NCI-H2196 (cell line): ENCODE results near the gene RBM27.
"Not testable (repeated sequence)": the region's sequence is repeated elsewhere in the genome, so short reads cannot be mapped to it uniquely, and the experiment has no call there.

Experiments used
- DNase-seq: peaks from one replicate; lab custom pipeline; 2025; ENCODE audit not compliant: unreplicated experiment; lab: John Stamatoyannopoulos, UW

The RBM27 gene, protein sequence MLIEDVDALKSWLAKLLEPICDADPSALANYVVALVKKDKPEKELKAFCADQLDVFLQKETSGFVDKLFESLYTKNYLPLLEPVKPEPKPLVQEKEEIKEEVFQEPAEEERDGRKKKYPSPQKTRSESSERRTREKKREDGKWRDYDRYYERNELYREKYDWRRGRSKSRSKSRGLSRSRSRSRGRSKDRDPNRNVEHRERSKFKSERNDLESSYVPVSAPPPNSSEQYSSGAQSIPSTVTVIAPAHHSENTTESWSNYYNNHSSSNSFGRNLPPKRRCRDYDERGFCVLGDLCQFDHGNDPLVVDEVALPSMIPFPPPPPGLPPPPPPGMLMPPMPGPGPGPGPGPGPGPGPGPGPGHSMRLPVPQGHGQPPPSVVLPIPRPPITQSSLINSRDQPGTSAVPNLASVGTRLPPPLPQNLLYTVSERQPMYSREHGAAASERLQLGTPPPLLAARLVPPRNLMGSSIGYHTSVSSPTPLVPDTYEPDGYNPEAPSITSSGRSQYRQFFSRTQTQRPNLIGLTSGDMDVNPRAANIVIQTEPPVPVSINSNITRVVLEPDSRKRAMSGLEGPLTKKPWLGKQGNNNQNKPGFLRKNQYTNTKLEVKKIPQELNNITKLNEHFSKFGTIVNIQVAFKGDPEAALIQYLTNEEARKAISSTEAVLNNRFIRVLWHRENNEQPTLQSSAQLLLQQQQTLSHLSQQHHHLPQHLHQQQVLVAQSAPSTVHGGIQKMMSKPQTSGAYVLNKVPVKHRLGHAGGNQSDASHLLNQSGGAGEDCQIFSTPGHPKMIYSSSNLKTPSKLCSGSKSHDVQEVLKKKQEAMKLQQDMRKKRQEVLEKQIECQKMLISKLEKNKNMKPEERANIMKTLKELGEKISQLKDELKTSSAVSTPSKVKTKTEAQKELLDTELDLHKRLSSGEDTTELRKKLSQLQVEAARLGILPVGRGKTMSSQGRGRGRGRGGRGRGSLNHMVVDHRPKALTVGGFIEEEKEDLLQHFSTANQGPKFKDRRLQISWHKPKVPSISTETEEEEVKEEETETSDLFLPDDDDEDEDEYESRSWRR

DNA sequence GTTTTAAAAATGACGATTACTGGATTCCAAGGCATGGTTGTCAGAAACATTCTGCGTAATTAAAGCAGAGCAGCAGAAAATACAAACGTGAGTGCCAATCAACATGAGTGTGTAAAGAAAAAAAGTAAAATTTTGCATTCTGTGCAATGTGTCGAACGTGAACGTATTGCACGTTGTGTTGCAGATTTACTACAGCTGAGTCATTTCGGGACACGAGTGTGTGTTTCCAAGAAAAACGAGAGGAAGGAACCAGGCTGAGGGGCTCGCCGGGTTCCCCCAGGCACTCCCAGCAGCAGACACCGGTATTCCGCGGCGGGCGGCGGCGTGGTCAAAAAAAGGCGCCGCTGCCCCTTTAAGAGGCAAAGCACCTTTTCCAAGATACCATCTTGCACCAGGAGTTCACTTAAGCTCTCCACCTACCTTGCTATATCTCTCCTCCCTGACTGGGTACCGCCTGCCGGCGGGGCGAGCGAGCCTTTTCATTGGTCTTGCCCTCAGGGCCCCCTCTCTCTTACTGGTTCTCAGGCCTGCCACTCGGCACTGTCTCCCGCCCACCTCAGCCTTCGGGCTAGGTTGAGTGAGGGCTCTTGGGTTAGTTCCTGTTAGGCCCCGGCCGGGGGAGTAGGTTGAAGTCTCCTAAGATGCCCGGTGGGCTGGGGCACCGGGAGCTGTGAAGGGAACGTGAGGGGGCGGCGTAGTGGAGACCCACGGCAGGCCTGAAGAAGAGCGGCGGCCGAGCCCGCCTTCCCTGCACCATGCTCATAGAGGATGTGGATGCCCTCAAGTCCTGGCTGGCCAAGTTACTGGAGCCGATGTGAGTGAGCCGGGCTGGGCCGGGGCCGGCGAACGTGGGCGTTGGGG is at the start of gene RBM27:
Gene RBM27, plus strand, starts transcription at position 595 of the 861 bp plus-strand sequence. Its CDS starts 161 bp downstream, at position 756.
- DNase-seq: peak; percentile 94

DNA sequence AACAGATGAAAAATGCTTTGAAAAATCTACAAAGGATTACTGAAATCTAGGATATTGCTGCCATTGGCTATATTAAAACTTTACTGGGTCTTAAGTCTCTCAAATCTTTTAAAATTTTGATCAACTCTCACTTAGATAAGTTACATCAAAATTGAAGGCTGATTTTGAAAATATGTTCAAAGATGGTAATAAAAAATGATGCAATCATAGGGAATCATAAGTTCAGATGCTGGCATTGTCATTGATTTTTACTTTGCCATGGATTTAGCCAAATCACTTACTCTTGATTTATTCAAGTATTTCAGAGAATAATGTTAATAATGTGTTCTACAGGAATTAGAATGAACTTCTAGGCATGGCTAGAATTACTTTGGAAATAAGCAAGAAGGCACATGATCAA is 45.1 kb upstream of the RBM27 start:
- no peak for DNase-seq

DNA sequence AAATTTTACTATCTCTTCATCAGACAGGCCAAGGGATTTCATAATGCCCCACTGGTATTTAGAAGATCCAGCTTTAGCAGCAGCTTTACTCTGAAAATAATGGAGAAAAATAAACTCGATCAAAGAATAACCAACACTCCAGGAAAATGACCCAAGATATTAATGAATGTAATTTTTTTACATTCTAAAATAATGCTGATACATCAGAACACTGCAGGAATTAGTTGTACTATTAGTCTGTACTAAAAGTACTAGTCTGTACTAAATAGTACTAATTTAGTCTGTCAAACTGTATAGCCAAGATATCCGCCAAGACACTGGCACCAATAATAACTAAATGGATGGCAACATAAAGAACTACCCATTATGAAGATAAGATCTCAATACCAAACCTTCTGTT is 39.0 kb upstream of the RBM27 start:
- DNase-seq: no peak

DNA sequence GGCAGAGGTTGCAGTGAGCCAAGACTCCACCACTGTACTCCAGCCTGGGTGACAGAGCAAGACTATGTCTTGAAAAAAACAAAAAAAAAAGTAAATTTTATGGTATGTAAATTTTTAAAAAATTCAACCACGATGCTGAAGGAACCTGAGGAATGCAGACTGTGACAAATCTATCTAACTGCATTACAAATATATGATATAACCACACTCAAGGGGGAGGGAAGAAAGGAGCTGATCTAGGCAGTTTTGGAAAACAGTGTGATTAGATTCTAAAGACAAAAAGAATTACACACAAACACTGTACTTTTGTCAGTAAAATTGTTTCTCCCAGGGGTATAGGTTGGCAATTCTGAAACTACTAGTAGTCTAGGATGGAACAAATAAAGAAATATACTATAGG is 37.9 kb upstream of the RBM27 start:
- DNase-seq: no peak

DNA sequence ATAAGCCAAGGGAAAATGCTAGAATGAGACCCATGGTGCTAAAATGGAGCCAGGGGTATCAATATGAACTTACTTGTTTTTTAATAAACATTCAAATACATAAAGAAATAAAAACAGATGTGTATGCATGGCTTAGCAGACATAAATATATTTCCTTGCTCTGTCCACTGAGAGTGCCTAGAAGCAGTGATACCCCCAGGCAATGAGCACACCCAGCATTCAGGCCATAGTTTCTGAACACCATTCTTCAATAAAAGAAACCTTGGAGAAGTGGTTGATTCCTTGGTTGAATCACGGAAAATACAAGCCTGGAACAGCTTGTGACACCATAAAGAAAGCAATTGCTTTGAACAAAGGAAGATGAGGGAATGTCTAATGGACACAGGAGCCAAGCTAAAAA is 37.5 kb upstream of the RBM27 start:
- DNase-seq: no peak

DNA sequence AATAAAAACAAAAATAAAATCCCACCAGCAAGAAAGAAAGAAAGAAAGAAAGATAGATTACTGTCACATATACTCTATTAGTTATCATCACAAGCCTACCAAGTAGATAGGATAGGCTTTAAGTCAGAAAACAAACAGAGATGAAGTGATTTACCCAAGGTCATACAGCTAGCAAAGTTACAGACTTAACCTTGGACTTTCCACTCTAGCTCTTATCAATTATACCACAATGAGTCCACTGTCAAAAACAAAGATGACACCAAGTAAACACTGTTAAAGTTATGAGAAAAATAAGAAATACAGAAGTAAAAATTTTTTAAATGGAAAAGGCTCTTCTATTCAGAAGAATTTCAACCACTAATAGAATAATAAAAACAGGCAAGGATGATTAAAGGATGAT is 34.3 kb upstream of the RBM27 start:
- no peak for DNase-seq

DNA sequence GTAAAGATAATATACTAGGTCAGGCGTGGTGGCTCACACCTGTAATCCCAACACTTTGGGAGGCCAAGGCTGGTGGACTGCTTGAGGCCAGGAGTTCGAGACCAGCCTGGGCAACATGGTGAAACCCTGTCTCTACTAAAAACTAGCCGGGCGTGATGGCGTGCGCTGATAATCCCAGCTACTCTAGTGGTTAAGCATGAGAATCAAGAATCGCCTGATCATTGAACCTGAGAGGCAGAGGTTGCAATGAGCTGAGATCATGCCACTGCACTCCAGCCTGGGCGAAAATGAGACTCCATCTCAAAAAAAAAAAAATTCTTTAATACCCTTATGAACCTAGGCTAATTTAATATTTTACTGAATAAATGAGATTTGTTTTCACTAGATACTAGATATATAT is 30.4 kb upstream of the RBM27 start:
- not testable (repeated sequence) for DNase-seq

DNA sequence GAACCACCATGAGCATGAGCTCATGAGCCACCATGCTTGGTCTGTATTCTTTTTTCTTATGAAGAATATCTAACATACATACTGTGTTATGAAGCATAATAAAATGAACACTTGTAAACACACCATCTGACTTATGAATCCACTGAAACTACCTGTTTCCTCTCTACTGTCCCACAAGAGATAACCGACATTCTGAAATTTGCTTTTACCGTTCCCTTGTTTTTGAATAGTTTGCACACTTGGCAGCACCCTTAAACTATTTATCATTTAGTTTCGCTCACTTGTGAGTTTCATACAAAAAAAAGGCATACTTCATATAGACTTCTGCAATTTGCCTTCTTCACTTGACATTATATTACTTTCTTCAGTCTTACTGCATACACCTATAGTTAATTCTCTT is 29.8 kb upstream of the RBM27 start:
- DNase-seq: no peak

DNA sequence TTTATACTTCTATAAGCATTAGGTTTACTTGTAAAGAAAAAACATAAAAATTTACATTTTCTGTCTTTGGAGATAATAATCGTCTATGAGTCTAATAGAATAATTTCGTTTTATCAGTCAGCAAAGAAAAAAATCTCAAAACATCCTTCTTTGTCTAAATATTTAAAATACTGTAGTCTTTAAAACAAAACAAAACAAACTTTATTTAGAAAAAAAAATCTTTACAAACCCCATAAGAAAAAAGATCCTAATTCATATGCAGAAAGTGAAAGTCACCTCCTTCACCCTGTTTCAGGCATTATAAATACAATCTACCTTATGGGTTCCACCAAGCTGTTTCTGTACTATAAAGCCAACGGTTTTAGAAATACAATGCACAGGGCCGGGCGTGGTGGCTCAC is 26.6 kb upstream of the RBM27 start:
- DNase-seq: no peak

DNA sequence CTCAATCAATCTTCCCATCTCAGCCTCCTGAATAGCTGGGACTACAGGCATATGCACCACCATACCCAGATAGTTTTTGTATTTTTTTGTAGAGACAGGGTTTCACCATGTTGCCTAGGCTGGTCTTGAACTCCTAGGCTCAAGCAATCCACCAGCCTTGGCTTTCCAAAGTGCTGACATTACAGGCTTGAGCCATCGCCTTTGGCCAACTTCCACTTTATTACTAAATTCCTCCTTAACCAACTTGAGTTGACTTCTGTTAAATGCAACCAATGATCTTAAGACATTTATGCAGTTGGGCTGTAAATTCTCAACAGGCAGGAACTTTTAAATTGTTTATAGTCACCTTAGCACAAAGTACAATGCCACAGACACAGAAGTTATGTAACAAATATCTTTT is 23.7 kb upstream of the RBM27 start:
- DNase-seq: no peak

DNA sequence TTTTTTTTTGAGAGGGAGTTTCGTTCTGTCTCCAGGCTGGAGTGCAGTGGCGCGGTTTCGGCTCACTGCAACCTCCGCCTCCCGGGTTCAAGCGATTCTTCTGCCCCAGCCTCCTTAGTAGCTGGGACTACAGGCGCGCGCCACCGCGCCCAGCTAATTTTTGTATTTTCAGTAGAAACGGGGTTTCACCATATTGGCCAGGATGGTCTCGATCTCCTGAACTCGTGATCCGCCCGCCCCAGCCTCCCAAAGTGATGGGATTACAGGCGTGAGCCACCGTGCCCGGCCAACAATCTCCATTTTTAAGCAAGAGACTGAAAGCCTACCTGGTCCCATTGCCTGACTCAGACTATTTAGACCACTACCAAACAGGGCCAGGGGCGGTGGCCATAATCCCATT is 20.0 kb upstream of the RBM27 start:
- not testable (repeated sequence) for DNase-seq

DNA sequence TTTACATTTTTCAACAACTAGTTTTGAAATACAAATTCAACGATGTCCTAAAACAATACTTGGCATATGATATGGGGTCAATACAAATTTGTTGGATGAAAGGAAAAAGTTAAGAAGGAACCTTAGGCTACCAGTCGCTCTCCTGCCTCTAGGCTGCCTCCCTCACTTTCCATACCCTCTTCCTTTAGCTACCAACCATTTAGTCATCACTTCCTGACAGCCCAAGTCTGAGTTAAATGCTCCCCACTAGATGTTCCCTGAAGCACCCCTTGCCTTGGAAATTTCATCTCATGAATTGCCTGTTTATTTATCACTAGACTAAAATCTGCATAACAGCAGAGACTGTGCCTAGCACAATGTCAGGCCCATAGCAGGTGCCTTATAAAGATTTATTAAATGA is 18.2 kb upstream of the RBM27 start:
- no peak for DNase-seq

DNA sequence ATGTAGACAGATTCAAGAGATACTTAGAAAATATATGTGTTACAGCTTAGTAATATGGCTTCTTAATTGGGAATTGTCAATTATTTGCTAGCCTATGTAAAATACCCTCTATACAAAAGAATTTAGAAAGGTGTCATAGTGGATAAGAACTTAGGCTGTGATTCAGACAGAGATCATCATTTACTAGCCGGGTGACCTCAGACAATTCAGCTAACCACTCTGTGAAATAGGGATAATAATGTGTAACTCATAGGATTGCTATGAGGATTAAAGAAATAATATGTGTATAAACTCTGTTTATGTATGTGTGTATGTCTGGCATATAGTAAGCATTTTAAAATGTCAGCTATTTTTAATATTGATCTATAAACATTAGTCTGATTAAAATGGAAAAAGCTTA is 15.0 kb upstream of the RBM27 start:
- no peak for DNase-seq

DNA sequence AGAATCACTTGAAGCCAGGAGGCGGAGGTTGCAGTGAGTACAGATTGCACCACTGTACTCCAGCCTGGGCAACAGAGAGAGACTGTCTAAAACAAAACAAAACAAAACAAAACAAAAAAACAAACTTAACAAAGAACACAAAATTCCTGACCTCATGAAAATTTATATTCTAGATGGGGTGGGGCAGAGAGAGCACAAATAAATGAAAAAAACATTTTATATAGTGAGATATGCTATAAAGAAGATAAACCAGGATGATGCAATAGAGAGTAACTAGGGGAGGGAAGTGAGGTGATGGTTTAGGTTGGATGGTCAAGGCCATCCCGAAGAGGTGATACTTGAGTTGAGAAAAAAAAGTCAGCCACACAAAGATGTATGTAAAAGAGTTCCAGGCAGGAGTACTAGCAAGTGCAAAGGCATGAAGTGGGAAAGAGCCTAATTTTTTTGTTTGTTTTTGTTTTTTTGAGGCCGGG is 10.8 kb upstream of the RBM27 start:
- DNase-seq: no peak

DNA sequence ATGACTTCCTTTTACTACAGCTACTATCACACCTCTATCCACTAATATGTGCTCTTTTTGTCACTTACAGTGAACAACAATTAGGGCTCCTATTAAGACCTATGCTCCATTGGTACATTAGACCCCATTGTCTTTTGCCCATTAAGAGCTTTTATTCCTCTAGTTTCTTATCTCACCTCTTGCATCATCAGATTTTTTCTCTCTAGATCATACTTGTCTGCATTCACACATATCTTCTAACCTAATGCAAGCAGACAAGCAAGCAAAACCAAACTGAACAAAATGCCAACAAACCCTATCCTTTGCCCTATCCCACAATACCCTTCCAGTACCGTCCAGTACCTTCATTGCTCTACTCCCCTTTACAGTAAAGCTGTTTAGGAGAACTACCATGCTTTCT is 10.1 kb upstream of the RBM27 start:
- no peak for DNase-seq

DNA sequence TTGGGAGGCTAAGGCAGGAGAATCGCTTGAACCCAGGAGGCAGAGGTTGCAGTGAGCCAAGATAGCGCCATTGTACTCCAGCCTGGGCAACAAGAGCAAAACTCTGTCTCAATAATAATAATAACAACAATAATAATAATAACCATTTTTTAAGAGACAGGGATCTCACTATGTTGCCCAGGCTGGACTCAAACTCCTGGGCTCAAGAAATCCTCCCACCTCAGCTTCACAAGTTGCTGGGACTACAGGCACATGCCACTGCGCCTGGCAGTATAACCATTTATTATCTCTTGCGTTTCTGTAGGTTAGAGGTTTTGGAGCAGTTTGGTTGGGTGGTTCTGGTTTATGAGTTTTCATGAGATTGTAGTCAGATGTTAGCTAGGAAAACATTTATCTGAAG is 8.4 kb upstream of the RBM27 start:
- not testable (repeated sequence) for DNase-seq

DNA sequence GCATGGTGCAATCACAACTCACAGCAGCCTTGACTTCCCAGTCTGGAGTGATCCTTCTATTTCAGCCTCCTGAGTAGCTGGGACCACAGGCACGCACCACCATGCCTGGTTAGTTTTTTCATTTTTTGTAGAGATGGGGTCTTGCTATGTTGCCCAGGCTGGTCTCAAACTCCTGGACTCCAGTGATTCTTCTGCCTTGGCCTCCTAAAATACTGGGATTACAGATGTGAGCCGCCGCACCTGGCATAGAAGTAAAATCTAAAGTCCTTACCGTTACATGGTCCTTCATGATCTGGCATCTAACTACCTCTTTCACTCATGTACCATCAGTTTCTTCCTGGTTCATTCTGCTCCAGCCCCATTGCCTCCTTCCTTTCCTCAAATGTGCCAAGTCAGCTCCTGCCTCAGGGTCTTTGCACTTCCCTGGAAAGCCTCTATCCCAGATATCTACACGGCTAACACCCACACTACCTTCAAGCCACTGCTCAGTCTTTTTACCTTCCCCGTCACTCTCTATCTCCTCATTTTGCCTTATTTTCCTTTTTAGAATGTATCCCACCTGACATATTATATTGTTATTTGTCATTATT is 6.9 kb upstream of the RBM27 start:
- DNase-seq: no peak

DNA sequence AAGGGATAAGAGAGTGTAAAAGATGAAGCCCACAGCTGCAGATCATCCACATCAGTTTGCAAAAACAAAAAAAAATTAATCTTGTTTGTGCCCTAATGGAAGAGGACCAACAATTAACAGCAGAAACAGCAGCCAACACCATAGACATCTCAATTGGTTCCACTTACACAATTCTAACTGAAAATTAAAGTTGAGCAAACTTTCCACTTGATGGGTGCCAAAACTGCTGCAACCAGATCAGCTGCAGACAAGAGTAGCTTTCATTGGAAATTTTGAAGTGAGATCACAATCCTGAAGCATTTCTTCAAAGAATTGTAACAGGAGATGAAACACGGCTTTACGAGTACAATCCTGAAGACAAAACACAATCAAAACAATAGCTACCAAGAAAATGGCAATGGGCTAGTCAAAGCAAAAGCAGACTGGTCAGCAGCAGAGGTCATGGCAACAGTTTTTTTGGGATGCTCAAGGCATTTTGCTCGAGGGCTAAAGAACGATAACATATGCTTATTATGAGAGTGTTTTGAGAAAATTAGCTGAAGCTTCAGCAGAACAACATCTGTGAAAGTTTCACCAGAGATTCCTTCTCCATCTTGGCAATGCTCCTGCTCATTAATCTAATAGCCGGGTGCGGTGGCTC is 4.1 kb upstream of the RBM27 start:
- DNase-seq: no peak

DNA sequence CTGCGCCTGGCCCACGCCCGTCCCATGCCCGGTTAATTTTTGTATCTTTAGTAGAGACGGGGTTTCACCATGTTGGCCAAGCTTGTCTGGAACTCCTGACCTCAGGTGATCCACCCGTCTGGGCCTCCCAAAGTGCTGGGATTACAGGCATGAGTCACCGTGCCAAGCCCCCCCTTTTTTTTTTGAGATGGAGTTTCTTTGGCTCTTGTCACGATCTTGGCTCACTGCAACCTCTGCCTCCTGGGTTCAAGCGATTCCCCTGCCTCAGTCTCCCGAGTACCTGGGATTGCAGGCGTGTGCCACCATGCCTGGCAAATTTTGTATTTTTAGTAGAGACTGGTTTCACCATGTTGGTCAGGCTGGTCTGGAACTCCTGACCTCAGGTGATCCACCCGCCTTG is 1.6 kb upstream of the RBM27 start:
- not testable (repeated sequence) for DNase-seq

DNA sequence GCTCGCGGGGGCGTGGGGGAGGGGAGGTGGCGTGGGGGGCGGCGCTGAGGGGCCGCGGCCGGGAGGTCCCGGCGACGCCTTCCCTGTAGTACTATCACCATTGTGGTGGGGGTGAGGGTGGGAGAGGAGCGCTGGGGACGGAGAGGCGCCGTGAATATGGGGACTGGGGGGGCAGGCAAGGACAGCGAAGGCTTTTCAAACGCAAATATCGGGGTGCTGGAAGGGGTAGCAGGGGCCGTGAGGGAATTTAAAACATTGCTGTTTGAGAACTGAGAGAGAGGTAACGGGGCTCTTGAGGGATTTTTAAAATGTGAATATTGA is 427 bp downstream of the RBM27 start:
- no peak for DNase-seq
